HEK293T (cell line): Measurements from ENCODE around the gene ARHGEF1.

Experiments used
- CTCF ChIA-PET: fragments of 350-600 bp; formaldehyde crosslinking; extraction: SDS; loops from one replicate; lab custom pipeline; 2021; ENCODE audit warnings: antibody characterized with exemption, inconsistent platforms; lab: Yijun Ruan, JAX
- POLR2A ChIA-PET: fragments of 350-600 bp; formaldehyde crosslinking; extraction: SDS; loops from one replicate; lab custom pipeline; 2020; ENCODE audit warnings: antibody characterized with exemption, inconsistent platforms; lab: Yijun Ruan, JAX
- DNase-seq: peaks from one replicate; pipeline ENCODE4 v3.0.0; 2012; ENCODE audit warnings: mixed read lengths; ENCODE audit errors: extremely low spot score
- ARNT ChIP-seq: fragments of 450-650 bp; IDR thresholded peaks from 2 replicates; pipeline ENCODE4 v1.6.1; 2017; ENCODE audit warnings: mild to moderate bottlenecking
- BHLHE40 ChIP-seq: fragments of 450-650 bp; IDR thresholded peaks from 2 replicates; pipeline ENCODE4 v1.6.1; 2016; ENCODE audit warnings: mild to moderate bottlenecking, moderate library complexity, borderline replicate concordance
- CTBP1 ChIP-seq: fragments of 450-650 bp; IDR thresholded peaks from 2 replicates; pipeline ENCODE4 v1.6.1; 2016; ENCODE audit warnings: borderline replicate concordance
- ELF4 ChIP-seq: fragments of 450-650 bp; IDR thresholded peaks from 2 replicates; pipeline ENCODE4 v1.6.1; 2017; ENCODE audit warnings: antibody characterized with exemption
- FOXA1 ChIP-seq: fragments of 450-650 bp; IDR thresholded peaks from 2 replicates; pipeline ENCODE4 v1.6.1; 2016; ENCODE audit warnings: mild to moderate bottlenecking
- FOXK2 ChIP-seq: fragments of 450-650 bp; IDR thresholded peaks from 2 replicates; pipeline ENCODE4 v1.6.1; 2016; ENCODE audit warnings: mild to moderate bottlenecking
- FOXM1 ChIP-seq: fragments of 450-650 bp; IDR thresholded peaks from 2 replicates; pipeline ENCODE4 v1.6.1; 2017; ENCODE audit warnings: mild to moderate bottlenecking, borderline replicate concordance
- HDGF ChIP-seq: fragments of 450-650 bp; IDR thresholded peaks from 2 replicates; pipeline ENCODE4 v1.6.1; 2017; ENCODE audit warnings: antibody characterized with exemption, borderline replicate concordance
- L3MBTL2 ChIP-seq: fragments of 450-650 bp; conservative IDR thresholded peaks from 2 replicates; pipeline ENCODE4 v1.6.1; 2016; ENCODE audit warnings: mild to moderate bottlenecking
- LEF1 ChIP-seq: fragments of 450-650 bp; IDR thresholded peaks from 2 replicates; pipeline ENCODE4 v1.6.1; 2017; ENCODE audit warnings: mild to moderate bottlenecking, borderline replicate concordance
- NFRKB ChIP-seq: fragments of 450-650 bp; IDR thresholded peaks from 2 replicates; pipeline ENCODE4 v1.6.1; 2016; ENCODE audit warnings: mild to moderate bottlenecking, moderate library complexity
- SP1 ChIP-seq: fragments of 450-650 bp; IDR thresholded peaks from 2 replicates; pipeline ENCODE4 v1.6.1; 2017
- SUZ12 ChIP-seq: fragments of 450-650 bp; IDR thresholded peaks from 2 replicates; pipeline ENCODE4 v1.6.1; 2016; ENCODE audit warnings: mild to moderate bottlenecking
- TARDBP ChIP-seq: fragments of 450-650 bp; IDR thresholded peaks from 2 replicates; pipeline ENCODE4 v1.6.1; 2016
- ZNF384 ChIP-seq: fragments of 450-650 bp; IDR thresholded peaks from 2 replicates; pipeline ENCODE4 v1.6.1; 2016
- TF ChIP-seq, protein P1 (sequence below): fragments of 450-650 bp; IDR thresholded peaks from 2 replicates; pipeline ENCODE4 v1.6.1; 2016

ARHGEF1 gene

GRCh38 chr19:41847351-41848105 lies 35.5 kb upstream of the ARHGEF1 start:
- TF ChIP-seq CTBP1 (no peak), FOXK2 (no peak), TARDBP (no peak), ARNT (no peak), LEF1 (no peak), FOXM1 (no peak), NFRKB (no peak), BHLHE40 (no peak), ELF4 (no peak), SP1 (no peak)
- POLR2A ChIA-PET: interaction anchor here (5.5 kb wide), 1 partner anchor 12 kb away, joined by 31 read pairs; the partner anchor contains the start of gene RPS19
- CTCF ChIA-PET: interaction anchor here (0.6 to 1.2 kb wide), 2 partner anchors 12 to 26 kb away, joined by 3 read pairs; no protein-coding TSS in a partner anchor
- no peak for DNase-seq

DNA sequence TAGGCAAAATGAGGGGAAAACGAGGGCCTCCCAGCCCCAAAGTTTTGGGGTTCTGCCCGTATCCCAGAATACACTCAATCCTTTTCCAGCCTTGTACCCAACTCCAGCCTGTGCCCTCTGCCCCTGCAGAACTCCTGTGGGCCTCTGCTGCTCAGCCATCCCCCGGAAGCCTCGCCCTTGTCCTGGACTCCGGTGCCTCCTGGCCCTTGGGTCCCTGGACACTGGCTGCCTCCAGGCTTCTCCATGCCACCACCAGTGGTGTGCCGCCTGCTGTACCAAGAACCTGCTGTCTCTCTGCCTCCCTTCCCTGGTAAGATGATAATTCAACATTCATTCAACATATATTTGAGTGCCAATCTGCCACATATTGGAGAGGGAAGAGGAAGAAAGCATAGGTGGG lies 34.3 kb upstream of the ARHGEF1 start:
- TF ChIP-seq SP1 (no peak), FOXM1 (no peak), ELF4 (no peak), ZNF384 (no peak), FOXA1 (no peak), NFRKB (no peak), L3MBTL2 (no peak), LEF1 (no peak), BHLHE40 (no peak), HDGF (no peak)
- TF ChIP-seq, protein P1, sequence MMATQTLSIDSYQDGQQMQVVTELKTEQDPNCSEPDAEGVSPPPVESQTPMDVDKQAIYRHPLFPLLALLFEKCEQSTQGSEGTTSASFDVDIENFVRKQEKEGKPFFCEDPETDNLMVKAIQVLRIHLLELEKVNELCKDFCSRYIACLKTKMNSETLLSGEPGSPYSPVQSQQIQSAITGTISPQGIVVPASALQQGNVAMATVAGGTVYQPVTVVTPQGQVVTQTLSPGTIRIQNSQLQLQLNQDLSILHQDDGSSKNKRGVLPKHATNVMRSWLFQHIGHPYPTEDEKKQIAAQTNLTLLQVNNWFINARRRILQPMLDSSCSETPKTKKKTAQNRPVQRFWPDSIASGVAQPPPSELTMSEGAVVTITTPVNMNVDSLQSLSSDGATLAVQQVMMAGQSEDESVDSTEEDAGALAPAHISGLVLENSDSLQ: no peak
- DNase-seq: no peak
- POLR2A ChIA-PET: interaction anchor here (5.5 kb wide), 1 partner anchor 11 kb away, joined by 31 read pairs; the partner anchor contains the start of gene RPS19
- CTCF ChIA-PET: no interaction called here

GRCh38 chr19:41849067-41849466 lies 33.9 kb upstream of the ARHGEF1 start:
- ChIA-PET POLR2A (interaction anchor here (5.5 kb wide), 1 partner anchor 11 kb away, joined by 31 read pairs; the partner anchor contains the start of gene RPS19), CTCF (interaction anchor here (0.6 kb wide), 1 partner anchor 15 kb away, joined by 3 read pairs; no protein-coding TSS in a partner anchor)
- TF ChIP-seq FOXM1 (no peak), CTBP1 (no peak), SP1 (no peak), ZNF384 (no peak), FOXK2 (no peak), HDGF (no peak), ELF4 (no peak), L3MBTL2 (no peak), TARDBP (no peak), SUZ12 (no peak), NFRKB (no peak), BHLHE40 (no peak), ARNT (no peak), LEF1 (no peak)
- TF ChIP-seq, protein P1: no peak

DNA sequence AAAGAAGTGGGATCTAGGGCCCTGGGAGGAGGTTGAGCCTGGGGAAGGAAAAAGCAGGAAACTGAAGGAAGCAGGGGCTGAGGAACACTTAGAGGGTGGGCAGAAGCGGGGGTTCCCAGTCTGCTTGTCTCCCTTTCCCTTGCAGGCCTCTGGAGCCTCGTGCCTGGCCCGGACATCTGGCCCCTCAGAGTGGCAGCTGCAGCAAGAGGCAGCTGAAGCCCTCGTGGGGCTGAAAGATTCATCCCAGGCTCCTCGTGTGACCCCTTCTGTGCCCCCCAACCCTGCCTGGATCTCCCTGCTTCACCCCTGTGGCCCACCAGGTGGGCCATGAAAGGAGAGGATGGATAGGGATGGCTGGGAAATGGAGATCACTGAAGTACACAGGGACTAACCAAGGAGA lies 32.6 kb upstream of the ARHGEF1 start:
- CTCF ChIA-PET: interaction anchor here (1.2 kb wide), 1 partner anchor 15 kb away, joined by 3 read pairs; no protein-coding TSS in a partner anchor
- no peak for TF ChIP-seq FOXM1
- no peak for TF ChIP-seq ZNF384
- no peak for TF ChIP-seq SP1
- no peak for TF ChIP-seq NFRKB
- no peak for TF ChIP-seq BHLHE40
- no peak for TF ChIP-seq FOXK2
- TF ChIP-seq HDGF: no peak
- TF ChIP-seq ELF4: no peak
- TF ChIP-seq SUZ12: no peak
- TF ChIP-seq TARDBP: no peak
- TF ChIP-seq, protein P1: no peak
- no peak for TF ChIP-seq CTBP1
- POLR2A ChIA-PET: interaction anchor here (5.5 kb wide), 1 partner anchor 9 kb away, joined by 31 read pairs; the partner anchor contains the start of gene RPS19
- no peak for DNase-seq

More at GRCh38 chr19:41849067-41849466, 33.9 kb upstream of the ARHGEF1 start:
- DNase-seq: no peak

DNA sequence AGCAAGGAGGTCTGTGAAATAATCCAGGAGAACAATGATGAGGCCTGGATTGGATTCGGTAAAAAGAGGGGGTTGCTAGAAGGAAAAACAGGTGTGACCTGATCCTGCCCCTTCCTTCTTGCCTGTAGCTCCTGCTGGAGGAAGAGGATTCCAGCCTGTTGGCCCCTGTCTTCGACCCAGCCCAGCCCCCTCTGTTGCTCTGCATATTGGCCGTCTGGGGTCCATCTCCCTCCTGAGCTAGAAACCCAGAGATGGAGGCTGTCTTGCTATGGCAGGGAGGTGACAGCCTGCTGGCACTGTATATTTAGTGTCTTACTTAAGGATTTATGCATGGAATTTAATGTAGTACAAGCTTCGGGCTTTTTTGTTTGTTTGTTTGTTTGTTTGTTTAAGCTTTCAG lies 31.5 kb upstream of the ARHGEF1 start:
- no peak for TF ChIP-seq HDGF
- TF ChIP-seq FOXK2: no peak
- no peak for TF ChIP-seq ZNF384
- no peak for TF ChIP-seq FOXM1
- ChIA-PET POLR2A (interaction anchor here (1.1 to 5.5 kb wide), 2 partner anchors 8 to 33 kb away, joined by 3 to 31 read pairs; partner anchors contain the start of gene RPS19), CTCF (no interaction called here)
- no peak for DNase-seq

DNA sequence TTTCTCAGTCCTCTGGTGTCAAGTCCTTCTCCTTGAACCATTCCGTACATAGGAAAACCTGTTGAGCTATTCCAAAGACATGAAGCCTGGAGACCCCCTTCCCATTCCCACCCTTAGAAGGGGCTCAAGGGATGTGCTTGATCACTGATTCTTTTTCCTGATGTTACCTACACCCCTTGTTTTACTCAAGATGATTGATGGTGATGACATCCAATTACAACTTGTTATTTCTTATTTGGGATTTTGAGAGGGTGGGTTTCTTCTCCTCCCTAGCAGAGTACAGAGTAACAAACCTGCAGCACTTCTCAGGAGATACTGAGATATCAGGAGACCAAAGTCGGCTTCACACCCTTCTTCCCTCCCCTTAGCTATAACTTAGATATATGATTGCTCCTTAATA lies 29.6 kb upstream of the ARHGEF1 start:
- CTCF ChIA-PET: interaction anchor here (0.5 to 0.9 kb wide), 2 partner anchors 17 to 100 kb away, joined by 3 read pairs; no protein-coding TSS in a partner anchor
- POLR2A ChIA-PET: no interaction called here
- DNase-seq: no peak
- no peak for TF ChIP-seq SP1
- TF ChIP-seq, protein P1: peak; percentile 58; the same call in 1 of the 2 replicates
